ENCODE results near the gene BAX. TPM values are rescaled to one million over a fixed set of nuclear protein-coding genes. Genes with fewer than 3 reads are reported as not detected.

BAX gene
- polyA plus RNA-seq, 6 donors from 2014 or later = 56.0 to 88.2 (median 68.3) TPM

DNA sequence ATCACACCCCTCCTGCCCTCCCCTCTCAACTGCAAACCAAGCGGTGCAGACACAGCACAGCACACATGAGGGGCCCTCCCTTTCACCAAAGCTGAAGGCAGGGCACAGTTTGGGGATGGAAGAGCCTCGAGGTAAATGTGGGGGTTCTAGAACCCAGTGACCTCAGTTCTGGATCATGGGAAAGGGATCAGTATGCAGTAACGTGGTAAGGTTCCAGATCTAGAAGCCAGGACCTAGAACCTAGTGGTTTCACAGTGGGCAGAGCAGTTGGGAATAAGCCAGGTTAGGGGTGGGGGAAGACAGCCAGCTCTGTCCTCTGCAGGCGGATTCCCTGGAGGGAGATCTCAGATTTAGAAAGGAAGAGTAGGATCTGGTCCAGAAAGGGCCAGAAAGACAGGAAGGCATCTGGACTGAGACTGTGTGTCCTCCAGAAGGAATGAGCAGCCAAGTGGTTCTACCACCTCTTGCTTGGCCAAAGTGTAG lies 13.5 kb downstream of the BAX start:
- Mint-ChIP-seq H3K27me3 (no peaks in the 10 kb centered on the region), H3K36me3 (peaks cover 9 to 12% of the 10 kb centered on the region in 2 donors), H3K27ac (peak overlapping the region in 3 of 6 donors; percentile 17 to 92 (median 29)), H3K4me1 (peaks cover 45 to 54% (median 49%) of the 10 kb centered on the region in 3 donors), H3K4me3 (peak overlapping the region in 2 of 8 donors; percentile 10 to 98), H3K9me3 (peaks cover 0 to 2% (median 0%) of the 10 kb centered on the region in 7 donors)
- no peak for ATAC-seq (ENCODE audit: low read depth in 2 of 2)
- no peak for DNase-seq

DNA sequence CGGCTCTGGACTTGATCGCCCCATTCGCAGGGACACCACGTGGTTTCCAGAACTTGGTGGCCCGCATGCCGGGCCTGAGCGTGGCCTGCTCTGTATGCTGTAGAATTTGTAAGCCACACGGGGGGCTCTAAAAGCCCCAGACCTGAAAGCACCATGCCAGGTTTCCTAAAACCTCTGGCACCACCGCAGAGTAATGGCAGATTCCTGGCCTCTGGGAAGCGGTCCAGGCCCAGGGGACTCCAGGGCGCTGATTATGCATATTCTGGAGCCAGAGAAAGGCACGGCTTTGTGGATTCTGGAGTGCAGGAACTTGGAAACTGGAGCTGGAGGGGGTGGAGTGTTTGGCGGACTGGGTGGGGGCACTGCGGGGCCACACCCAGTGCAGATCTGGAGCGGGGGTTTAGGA lies 14.1 kb downstream of the BAX start:
- H3K36me3 Mint-ChIP-seq = peaks cover 9 to 12% of the 10 kb centered on the region in 2 donors
- H3K27me3 Mint-ChIP-seq = no peaks in the 10 kb centered on the region
- peaks cover 0 to 2% (median 0%) of the 10 kb centered on the region in 7 donors for H3K9me3 Mint-ChIP-seq
- no peak overlapping the region for H3K27ac Mint-ChIP-seq
- no peak for DNase-seq
- peaks cover 40 to 48% (median 43%) of the 10 kb centered on the region in 3 donors for H3K4me1 Mint-ChIP-seq
- ATAC-seq (ENCODE audit: low read depth in 2 of 2) = no peak
- peak overlapping the region in 1 of 8 donors; percentile 44 for H3K4me3 Mint-ChIP-seq

DNA sequence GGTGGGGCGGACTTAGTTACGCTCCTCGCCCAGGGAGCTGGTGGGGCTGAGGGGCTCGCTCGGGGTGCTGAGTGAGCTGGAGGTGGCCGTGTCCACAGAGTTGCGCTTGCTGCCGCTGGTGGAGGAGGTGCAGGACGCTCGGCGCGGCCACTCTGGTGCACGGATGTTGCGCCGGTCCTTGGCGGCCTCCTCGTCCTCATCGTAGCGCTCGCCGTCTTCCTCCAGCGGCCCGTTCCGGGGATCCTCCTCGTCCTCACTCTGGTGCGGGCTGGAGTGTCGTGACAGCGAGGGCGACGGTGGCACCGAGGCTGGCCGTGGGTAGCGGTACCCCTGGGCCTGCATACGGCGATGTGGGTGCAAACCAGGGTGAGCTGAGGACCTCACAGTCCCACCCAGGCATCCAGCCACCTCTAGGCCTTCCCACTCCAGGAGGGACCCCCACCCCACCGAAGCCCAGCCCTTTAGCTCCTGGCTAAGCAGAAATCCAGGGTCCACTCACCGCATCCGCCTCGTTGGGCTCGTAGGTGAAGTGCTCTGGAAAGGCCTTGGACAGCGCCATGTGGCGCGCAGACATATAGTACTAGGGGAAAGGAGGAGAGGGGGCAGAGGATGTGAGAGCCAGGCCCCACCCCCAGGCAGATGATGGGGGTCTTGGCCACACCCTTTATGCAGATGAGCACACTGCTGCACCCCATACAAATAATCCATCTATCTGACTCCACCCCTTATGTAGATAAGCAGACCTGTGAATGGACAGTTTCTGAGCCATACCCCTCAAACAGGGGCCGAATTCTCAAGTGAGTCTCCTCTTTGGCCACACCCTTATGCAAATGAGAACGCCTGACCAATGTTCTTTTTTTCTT lies 14.8 kb downstream of the BAX start:
- ATAC-seq (ENCODE audit: low read depth in 2 of 2) (no peak), DNase-seq (no peak)
- Mint-ChIP-seq H3K27me3 (no peaks in the 10 kb centered on the region), H3K4me3 (peak overlapping the region in 1 of 8 donors; percentile 52), H3K36me3 (peaks cover 9 to 12% of the 10 kb centered on the region in 2 donors), H3K4me1 (peaks cover 33 to 41% (median 36%) of the 10 kb centered on the region in 3 donors), H3K27ac (no peak overlapping the region), H3K9me3 (peaks cover 0 to 2% (median 0%) of the 10 kb centered on the region in 7 donors)

DNA sequence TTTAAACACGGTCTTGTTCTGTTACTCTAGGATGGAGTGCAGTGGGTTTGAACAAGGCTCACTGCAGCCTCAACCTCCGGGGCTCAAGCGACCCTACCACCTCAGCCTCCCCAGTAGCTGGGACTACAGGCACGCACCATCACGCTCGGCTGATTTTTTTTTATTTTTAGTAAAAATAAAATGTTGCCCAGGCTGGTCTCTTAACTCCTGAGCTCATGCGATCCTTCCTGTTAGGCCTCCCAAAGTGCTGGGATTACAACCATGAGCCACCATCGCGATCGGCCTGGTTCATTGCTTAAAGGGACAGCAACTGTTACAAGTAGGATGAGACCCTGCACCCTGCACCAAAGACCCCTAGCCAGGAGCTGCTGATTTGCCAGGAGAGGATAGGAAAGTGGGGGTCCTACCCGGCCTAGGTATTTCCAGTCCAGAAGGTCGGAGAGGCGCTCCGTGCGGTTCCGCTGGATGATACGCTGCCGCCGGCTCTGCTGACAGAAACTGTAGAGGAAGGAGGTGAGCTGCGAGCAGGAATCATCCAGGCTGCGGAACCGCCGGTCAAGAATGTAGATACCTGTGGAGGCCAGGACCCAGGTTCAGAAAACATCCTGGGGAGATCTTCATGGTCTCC lies 15.6 kb downstream of the BAX start:
- peaks cover 9 to 12% of the 10 kb centered on the region in 2 donors for H3K36me3 Mint-ChIP-seq
- peaks cover 26 to 33% (median 28%) of the 10 kb centered on the region in 3 donors for H3K4me1 Mint-ChIP-seq

DNA sequence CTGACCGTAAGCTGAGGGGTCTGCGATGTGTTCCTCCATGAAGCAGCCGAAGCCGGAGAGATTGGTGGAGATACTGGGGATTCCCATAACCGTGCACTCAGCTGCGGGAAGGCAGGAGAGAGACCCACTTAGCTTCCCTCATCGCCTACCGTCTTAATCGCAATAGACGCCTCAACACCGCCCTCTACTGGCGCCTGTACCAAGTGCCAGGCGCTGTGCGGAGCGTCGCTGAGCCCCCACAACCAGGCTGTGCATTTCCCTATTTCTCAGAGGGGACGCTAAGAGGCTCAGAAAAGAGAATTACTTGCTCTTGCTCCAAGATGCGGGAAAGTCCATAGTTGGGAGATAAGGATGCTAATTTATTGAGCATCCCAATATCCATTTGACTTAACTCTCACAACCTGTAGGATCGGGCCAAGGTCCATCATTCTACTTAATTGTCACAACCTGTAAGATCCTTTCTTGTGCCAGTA lies 16.3 kb downstream of the BAX start:
- Mint-ChIP-seq H3K4me1 (peaks cover 19 to 29% (median 21%) of the 10 kb centered on the region in 3 donors), H3K4me3 (peak overlapping the region in 3 of 8 donors; percentile 3 to 18 (median 9)), H3K27me3 (no peaks in the 10 kb centered on the region), H3K27ac (peak overlapping the region in 1 of 6 donors; percentile 52), H3K36me3 (peaks cover 9 to 12% of the 10 kb centered on the region in 2 donors), H3K9me3 (peaks cover 0 to 2% (median 0%) of the 10 kb centered on the region in 7 donors)
- DNase-seq (peak; percentile 72), ATAC-seq (ENCODE audit: low read depth in 2 of 2) (peak; percentile 95 to 97)

More for the DNA sequence above, 15.6 kb downstream of the BAX start:
- DNase-seq (no peak), ATAC-seq (ENCODE audit: low read depth in 2 of 2) (no peak)
- H3K27ac Mint-ChIP-seq = peak overlapping the region in 1 of 6 donors; percentile 38
- H3K4me3 Mint-ChIP-seq = peak overlapping the region in 1 of 8 donors; percentile 9
- H3K27me3 Mint-ChIP-seq = no peaks in the 10 kb centered on the region
- peaks cover 0 to 2% (median 0%) of the 10 kb centered on the region in 7 donors for H3K9me3 Mint-ChIP-seq

DNA sequence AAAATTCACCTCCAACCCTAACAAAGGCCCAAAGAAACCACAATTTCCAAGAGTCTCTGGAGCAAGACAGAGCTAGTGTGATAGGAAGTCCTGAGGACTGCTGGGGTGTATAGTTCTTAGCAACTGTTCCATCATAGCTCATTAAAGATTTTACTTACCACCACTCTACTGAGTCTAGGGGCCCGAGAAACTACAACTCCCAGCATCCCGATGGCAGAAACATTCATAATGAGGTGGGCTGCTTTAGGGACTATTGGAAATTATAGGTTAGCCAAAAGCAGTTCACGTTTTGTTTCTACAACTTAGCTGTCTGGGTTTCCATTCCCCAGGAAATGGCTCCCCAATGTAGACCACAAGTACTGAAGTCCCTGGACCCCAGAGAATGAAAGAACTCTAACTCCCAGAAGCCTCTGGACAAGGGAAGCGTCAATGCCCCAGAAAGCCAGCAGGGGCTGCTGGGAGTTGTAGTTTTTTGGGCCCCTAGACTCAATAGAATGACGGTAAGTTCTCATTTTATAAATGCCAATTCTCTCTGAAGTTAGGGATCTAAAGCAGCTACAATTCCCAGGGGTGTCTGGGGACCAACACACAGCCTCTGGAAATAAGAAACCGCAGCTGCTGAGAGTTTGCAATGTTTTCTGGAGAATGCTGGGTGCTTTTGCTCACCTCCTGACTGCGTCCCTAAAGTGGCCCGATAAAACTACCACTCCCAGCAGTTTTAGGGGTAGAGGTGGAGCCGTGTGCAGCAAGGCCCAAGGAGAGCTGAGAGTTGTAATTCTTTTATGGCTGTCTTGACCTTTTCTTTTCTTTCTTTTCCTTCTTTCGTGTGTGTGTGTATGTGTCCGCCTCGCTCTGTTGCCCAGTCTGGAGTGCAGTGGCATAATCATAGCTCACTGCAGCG lies 21.5 kb downstream of the BAX start:
- Mint-ChIP-seq H3K27me3 (no peaks in the 10 kb centered on the region), H3K27ac (peak overlapping the region in 3 of 6 donors; percentile 15 to 42 (median 20)), H3K4me1 (peaks cover under 1 to 10% (median 4%) of the 10 kb centered on the region in 3 donors), H3K9me3 (peaks cover 0 to 2% (median 0%) of the 10 kb centered on the region in 7 donors), H3K36me3 (peaks cover 4 to 7% of the 10 kb centered on the region in 2 donors), H3K4me3 (peak overlapping the region in 1 of 8 donors; percentile 71)
- peak; percentile 37 for DNase-seq
- peak; percentile 73 to 74 for ATAC-seq (ENCODE audit: low read depth in 2 of 2)

DNA sequence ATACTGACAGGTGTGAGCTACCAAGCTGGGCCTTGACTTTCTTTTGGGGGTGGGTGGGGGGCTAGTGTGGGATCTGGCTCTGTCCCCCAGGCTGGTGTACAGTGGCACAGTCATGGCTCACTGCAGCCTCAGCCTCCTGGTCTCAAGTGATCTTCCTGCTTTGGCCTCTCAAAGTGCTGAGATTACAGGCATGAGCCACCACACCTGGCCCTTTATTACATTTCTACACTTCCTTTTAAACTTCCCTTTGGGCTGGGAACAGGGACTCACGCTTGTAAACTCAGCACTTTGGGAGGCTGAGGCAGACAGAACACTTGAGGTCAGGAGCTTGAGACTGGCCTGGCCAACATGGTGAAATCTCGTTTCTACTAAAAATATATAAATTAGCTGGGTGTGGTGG lies 22.4 kb downstream of the BAX start:
- Mint-ChIP-seq H3K27me3 (no peaks in the 10 kb centered on the region), H3K4me3 (no peak overlapping the region), H3K4me1 (peaks cover 0 to 10% (median 5%) of the 10 kb centered on the region in 3 donors), H3K36me3 (peaks cover 4 to 7% of the 10 kb centered on the region in 2 donors), H3K27ac (no peak overlapping the region), H3K9me3 (peaks cover 0 to 2% (median 0%) of the 10 kb centered on the region in 7 donors)
- DNase-seq (no peak), ATAC-seq (ENCODE audit: low read depth in 2 of 2) (no peak)

DNA sequence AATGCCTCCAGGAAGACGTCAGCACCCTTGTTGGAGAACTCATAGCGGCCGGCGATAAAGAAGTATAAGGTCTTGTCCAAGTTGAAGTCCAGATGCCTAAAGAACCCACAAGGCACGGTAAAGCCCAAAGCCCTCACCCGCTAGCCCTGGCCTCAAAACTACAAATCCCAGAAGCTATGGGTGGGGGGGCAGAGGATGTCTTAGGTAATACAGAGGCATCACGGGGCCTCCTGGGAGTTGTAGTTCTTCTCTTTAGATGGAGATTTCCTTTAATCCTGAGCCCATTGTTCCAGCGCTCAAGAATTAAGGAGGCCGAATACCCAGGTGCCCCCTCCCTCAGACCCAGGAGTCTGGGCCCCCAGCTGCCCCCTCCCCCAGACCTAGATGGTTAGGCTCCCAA lies 27.6 kb downstream of the BAX start:
- DNase-seq (no peak), ATAC-seq (ENCODE audit: low read depth in 2 of 2) (no peak)
- Mint-ChIP-seq H3K27ac (peak overlapping the region in 1 of 6 donors; percentile 34), H3K4me1 (peaks cover 0 to 8% (median 4%) of the 10 kb centered on the region in 3 donors), H3K9me3 (no peaks in the 10 kb centered on the region), H3K36me3 (peaks cover 0 to 7% of the 10 kb centered on the region in 2 donors), H3K4me3 (no peak overlapping the region), H3K27me3 (no peaks in the 10 kb centered on the region)

DNA sequence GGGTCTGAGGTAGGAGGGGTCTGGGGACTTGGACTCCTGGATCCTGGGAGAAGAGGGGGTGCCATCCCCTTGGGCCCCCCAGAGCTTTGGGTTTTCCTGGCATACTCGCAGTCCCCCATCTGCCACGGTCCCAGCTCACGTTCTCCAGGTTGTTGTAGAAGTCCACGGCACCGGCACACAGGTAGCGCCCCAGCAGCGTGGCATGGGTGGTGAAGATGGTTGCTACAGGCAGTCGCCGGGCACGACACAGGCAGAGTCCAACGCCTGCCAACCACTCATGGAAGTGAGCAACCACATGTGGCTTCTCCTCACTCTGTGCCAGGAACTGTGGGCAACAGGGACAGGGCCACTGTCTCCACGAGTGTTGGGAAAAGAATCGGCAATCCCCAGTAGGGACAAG lies 31.0 kb downstream of the BAX start:
- Mint-ChIP-seq H3K27ac (no peak overlapping the region), H3K27me3 (no peaks in the 10 kb centered on the region), H3K36me3 (peaks cover 9 to 17% of the 10 kb centered on the region in 2 donors), H3K9me3 (no peaks in the 10 kb centered on the region), H3K4me1 (peaks cover 0 to 18% (median 14%) of the 10 kb centered on the region in 3 donors), H3K4me3 (no peak overlapping the region)
- ATAC-seq (ENCODE audit: low read depth in 2 of 2) = no peak
- no peak for DNase-seq

DNA sequence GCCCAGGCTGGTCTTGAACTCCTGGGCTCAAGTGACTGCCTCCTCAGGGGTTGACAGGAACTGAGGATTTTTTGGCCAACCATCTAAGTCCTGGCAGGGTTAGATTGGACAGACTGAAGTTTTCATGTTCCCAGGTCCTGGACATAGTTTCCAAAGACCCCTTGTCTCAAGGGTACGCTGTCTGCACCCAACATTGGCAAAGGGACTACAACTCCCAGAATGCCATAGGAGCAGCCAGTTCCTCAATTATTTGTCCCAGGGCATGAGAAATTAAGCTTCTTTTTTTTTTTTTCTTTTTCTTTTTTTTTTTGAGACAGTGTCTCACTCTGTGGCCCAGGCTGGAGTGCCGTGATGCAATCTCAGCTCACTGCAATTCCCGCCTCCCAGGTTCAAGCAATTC lies 31.5 kb downstream of the BAX start:
- peaks cover 0 to 23% (median 14%) of the 10 kb centered on the region in 3 donors for H3K4me1 Mint-ChIP-seq
- ATAC-seq (ENCODE audit: low read depth in 2 of 2) = no peak
- DNase-seq = no peak
- peaks cover 9 to 17% of the 10 kb centered on the region in 2 donors for H3K36me3 Mint-ChIP-seq
- no peak overlapping the region for H3K27ac Mint-ChIP-seq
- no peaks in the 10 kb centered on the region for H3K27me3 Mint-ChIP-seq
- no peak overlapping the region for H3K4me3 Mint-ChIP-seq
- no peaks in the 10 kb centered on the region for H3K9me3 Mint-ChIP-seq

DNA sequence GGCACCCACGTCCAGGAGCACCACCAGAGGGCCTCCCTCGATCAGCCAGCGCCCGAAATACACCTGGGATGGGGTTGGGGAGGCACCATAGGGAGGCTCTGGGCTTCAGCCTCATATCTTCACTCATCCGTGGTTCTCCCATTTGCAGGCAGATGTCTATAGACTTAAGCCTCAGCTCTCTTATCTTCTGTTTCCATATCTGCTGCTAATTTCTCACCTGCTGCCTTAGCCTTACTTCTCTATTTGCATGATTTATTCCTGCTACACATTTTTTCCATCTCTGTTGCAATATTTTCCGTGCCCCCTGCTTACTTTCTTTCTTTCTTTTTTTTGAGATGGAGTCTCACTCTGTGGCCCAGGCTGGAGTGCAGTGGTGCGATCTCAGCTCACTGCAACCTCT lies 32.6 kb downstream of the BAX start:
- Mint-ChIP-seq H3K4me1 (peaks cover 6 to 30% (median 16%) of the 10 kb centered on the region in 3 donors), H3K27me3 (no peaks in the 10 kb centered on the region), H3K36me3 (peaks cover 9 to 17% of the 10 kb centered on the region in 2 donors), H3K27ac (peak overlapping the region in 1 of 6 donors; percentile 68), H3K4me3 (no peak overlapping the region), H3K9me3 (no peaks in the 10 kb centered on the region)
- DNase-seq = no peak
- no peak for ATAC-seq (ENCODE audit: low read depth in 2 of 2)

DNA sequence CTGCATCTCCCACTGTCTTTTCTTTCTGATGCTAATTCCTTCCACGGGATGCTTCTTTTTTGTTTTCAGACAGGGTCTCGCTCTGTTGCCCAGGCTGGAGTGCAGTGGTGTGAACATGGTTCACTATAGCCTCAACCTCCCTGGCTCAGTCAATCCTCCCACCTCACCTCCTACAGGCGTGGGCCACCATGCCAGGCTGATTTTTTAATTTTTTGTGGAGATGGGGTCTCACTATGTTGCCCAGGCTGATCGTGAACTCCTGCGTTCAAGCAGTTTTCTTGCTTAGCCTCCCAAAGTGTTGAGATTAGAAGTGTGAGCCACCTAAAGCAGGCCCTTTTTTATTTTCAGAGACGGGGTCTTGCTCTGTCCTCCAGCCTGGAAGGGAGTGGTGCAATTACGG lies 33.6 kb downstream of the BAX start:
- H3K27me3 Mint-ChIP-seq = no peaks in the 10 kb centered on the region
- no peak for ATAC-seq (ENCODE audit: low read depth in 2 of 2)
- peaks cover 14 to 34% (median 21%) of the 10 kb centered on the region in 3 donors for H3K4me1 Mint-ChIP-seq
- DNase-seq = no peak
- H3K27ac Mint-ChIP-seq = no peak overlapping the region
- peaks cover 9 to 17% of the 10 kb centered on the region in 2 donors for H3K36me3 Mint-ChIP-seq
- H3K9me3 Mint-ChIP-seq = no peaks in the 10 kb centered on the region
- no peak overlapping the region for H3K4me3 Mint-ChIP-seq
